DOHH2 (cell line): Measurements from ENCODE around the gene CBS.
"Not testable (repeated sequence)": the region's sequence is repeated elsewhere in the genome, so short reads cannot be mapped to it uniquely, and the experiment has no call there.

ENCODE experiments used
- H3F3A ChIP-seq: fragments of 200-600 bp; sonication (generic), shearing (Covaris generic); 2 replicates; pipeline ENCODE4 v1.6.0; 2016; ENCODE audit warnings: antibody characterized with exemption, mild to moderate bottlenecking; ENCODE audit not compliant: control insufficient read depth, insufficient read depth
- H3K27ac ChIP-seq: fragments of 200-600 bp; sonication (generic); 2 replicates; pipeline ENCODE4 v1.5.1; 2014; ENCODE audit warnings: low read depth, mild to moderate bottlenecking, low read length, moderate library complexity
- H3K27me3 ChIP-seq: fragments of 200-600 bp; sonication (generic); 2 replicates; pipeline ENCODE4 v1.6.1; 2014; ENCODE audit warnings: mild to moderate bottlenecking, low read length, mixed read lengths; ENCODE audit not compliant: control insufficient read depth
- H3K36me3 ChIP-seq: fragments of 200-600 bp; sonication (generic); 2 replicates; pipeline ENCODE4 v1.6.1; 2014; ENCODE audit warnings: mild to moderate bottlenecking, low read length, moderate library complexity, mixed read lengths; ENCODE audit not compliant: control insufficient read depth
- H3K4me1 ChIP-seq: fragments of 200-600 bp; sonication (generic); 2 replicates; pipeline ENCODE4 v1.6.1; 2014; ENCODE audit warnings: mild to moderate bottlenecking, low read length, mixed read lengths; ENCODE audit not compliant: control insufficient read depth
- H3K4me2 ChIP-seq: fragments of 200-600 bp; sonication (generic); 2 replicates; pipeline ENCODE4 v1.6.0; 2014; ENCODE audit warnings: mild to moderate bottlenecking, low read length, moderate library complexity
- H3K4me3 ChIP-seq: fragments of 200-600 bp; sonication (generic); 2 replicates; pipeline ENCODE4 v1.5.1; 2014; ENCODE audit warnings: mild to moderate bottlenecking, low read length, mixed read lengths
- H3K79me2 ChIP-seq: fragments of 200-600 bp; sonication (generic); 2 replicates; pipeline ENCODE4 v1.6.1; 2014; ENCODE audit warnings: mild to moderate bottlenecking, low read length, mixed read lengths; ENCODE audit not compliant: control insufficient read depth
- H3K9me2 ChIP-seq: fragments of 200-600 bp; sonication (generic); replicated peaks from 2 replicates; pipeline ENCODE4 v1.6.1; 2014; ENCODE audit warnings: mild to moderate bottlenecking, low read length, mixed read lengths; ENCODE audit not compliant: control insufficient read depth
- H3K9me3 ChIP-seq: fragments of 200-600 bp; sonication (generic); 2 replicates; pipeline ENCODE4 v1.6.1; 2014; ENCODE audit warnings: antibody characterized with exemption, low read length, mixed read lengths; ENCODE audit not compliant: control insufficient read depth, insufficient read depth
- H4K20me1 ChIP-seq: fragments of 200-600 bp; sonication (generic); 2 replicates; pipeline ENCODE4 v1.6.0; 2014; ENCODE audit warnings: low read depth, mild to moderate bottlenecking, antibody characterized with exemption, low read length, moderate library complexity; ENCODE audit not compliant: control insufficient read depth, insufficient read depth

Gene CBS

GRCh38 chr21:43062955-43063664, 12.5 kb downstream of the CBS start:
- not testable (repeated sequence) for H3K4me2 ChIP-seq, H4K20me1 ChIP-seq, H3K27ac ChIP-seq, H3K36me3 ChIP-seq, H3K4me3 ChIP-seq, H3K27me3 ChIP-seq, H3F3A ChIP-seq, H3K79me2 ChIP-seq, H3K9me2 ChIP-seq, H3K9me3 ChIP-seq, H3K4me1 ChIP-seq

DNA sequence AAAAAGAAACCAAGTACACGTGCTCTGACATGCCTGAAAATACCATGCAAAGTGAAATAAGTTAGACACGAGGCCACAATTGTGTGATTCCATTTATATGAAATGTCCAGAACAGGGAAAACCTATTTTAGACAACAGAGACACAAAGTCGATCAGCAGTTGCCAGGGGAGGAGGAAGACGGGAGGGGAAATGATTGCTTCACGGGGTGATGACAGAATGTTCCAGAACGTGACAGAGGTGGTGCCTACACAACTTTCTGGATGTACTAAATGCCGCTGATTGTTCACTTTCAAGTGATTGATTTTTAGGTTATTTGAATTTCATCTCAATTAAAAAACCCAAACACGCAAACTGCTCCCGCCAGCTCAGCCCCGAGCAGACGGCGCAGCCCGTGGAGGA, 22.5 kb downstream of the CBS start:
- not testable (repeated sequence) for H3K4me2 ChIP-seq, H3K79me2 ChIP-seq, H3K27ac ChIP-seq

DNA sequence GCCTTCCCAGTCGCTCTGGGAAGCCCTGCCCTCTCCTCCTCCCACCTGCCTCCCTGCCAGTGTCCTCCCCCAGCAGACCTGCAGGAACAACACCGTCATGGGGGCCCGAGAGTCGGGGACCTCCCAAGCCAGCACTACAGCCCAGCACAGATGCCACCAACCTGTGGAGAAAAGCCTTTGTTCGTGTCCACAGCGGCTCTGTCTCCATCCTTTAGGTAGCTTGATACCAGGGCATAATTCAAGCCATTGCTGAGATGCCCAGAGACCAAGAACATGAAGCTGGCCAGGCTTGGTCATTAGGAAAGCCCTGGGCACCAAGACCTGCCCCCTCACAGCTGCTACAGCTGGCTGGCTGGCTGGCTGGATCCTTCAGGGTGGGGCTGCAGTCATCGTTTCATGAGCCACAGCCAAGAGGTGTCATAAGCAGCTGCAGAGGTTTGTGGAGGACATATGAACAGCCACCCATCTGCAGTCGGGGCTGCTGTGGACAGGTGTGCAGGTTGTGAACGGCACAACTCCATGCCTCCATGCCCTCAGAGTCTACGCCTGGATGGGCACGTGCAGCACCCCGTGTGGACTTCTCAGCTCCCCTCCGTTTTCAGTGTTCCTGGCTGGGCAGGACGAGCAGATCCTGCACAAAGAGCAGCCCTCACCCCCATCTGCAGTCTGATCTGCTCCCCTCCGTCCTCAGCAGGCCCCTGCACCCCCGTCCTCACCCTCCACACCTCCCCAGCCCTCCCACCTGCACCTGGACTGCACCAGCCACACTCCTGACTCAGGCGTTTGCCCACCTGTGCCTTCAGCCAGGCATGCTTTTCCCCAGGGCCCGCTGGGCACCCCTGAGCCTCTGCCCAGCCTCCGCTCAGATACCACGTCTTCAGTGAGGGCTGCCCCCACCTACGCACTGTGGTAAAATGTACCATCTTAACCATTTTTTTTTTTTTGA, 29.5 kb downstream of the CBS start:
- H3K4me1 ChIP-seq, H3K27me3 ChIP-seq, H3K9me2 ChIP-seq, H3K36me3 ChIP-seq, H3K4me2 ChIP-seq, H3F3A ChIP-seq, H3K9me3 ChIP-seq, H4K20me1 ChIP-seq, H3K4me3 ChIP-seq, H3K79me2 ChIP-seq, H3K27ac ChIP-seq: not testable (repeated sequence)

More for the DNA sequence above, 22.5 kb downstream of the CBS start:
- not testable (repeated sequence) for H3K27me3 ChIP-seq, H4K20me1 ChIP-seq, H3K4me3 ChIP-seq, H3K36me3 ChIP-seq, H3K4me1 ChIP-seq, H3F3A ChIP-seq, H3K9me3 ChIP-seq, H3K9me2 ChIP-seq

DNA sequence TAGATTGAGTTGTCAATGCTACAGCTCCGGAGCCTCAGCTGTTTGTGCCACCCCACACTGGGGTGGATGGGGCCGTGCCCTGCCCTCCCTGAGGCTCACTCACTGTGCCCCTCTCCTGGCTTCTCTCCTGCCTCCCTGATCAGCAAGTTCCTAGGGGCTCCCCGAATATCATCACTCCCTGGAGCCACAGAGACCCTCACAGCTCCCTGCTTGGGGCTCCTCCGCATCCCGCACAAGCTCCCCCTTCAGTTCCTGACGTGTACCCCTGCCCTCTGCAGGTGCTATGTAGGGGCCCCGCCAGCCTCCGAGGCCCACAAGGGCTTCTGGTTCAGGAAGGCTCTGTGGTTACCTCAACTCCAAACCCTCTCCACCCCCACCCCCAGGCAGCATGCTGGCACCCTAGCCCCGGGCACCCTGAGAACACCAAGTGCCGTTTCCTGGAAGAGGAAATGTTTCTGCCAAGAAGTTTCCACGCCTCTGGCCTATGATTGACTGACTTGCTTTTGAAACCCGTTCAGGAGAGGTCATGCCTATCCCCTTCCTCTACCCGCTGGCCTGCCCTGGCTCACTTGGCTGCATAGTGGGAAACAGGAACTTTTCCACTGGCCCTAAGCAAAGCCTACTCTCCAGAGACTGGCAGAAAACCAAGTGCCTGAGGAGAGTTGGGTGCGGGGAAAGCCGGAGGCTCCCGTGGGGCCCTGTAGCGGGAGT, 30.3 kb downstream of the CBS start:
- not testable (repeated sequence) for H3K79me2 ChIP-seq, H3K4me1 ChIP-seq, H3K4me2 ChIP-seq, H3K9me3 ChIP-seq, H3K36me3 ChIP-seq, H4K20me1 ChIP-seq, H3F3A ChIP-seq, H3K27ac ChIP-seq, H3K27me3 ChIP-seq, H3K4me3 ChIP-seq, H3K9me2 ChIP-seq

DNA sequence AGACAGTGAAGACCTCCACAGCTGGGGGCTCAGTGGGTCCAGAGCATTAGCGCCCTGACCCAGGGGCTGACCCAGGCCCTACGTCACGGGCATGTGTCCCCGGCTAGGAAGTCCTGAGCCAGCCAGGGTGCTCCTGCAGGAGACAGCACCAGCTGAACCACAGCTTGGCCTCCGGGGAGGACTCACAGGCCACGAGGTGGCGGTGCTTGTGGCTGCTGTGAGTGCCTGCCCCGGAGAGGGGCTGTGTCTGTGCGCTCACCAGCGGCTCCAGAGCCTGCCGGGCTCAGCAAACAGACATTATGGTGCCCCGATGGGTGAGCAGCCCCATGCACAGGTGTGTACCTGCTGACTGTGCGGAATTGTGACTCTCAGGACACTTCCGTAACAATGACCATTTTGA, 31.1 kb downstream of the CBS start:
- H3K79me2 ChIP-seq, H3K36me3 ChIP-seq, H3K4me3 ChIP-seq, H3K4me2 ChIP-seq, H3K27me3 ChIP-seq, H3K9me3 ChIP-seq, H4K20me1 ChIP-seq, H3K4me1 ChIP-seq, H3F3A ChIP-seq, H3K9me2 ChIP-seq, H3K27ac ChIP-seq: not testable (repeated sequence)

GRCh38 chr21:43043291-43043690, 32.3 kb downstream of the CBS start:
- H3K79me2 ChIP-seq, H3K9me2 ChIP-seq, H4K20me1 ChIP-seq: not testable (repeated sequence)

DNA sequence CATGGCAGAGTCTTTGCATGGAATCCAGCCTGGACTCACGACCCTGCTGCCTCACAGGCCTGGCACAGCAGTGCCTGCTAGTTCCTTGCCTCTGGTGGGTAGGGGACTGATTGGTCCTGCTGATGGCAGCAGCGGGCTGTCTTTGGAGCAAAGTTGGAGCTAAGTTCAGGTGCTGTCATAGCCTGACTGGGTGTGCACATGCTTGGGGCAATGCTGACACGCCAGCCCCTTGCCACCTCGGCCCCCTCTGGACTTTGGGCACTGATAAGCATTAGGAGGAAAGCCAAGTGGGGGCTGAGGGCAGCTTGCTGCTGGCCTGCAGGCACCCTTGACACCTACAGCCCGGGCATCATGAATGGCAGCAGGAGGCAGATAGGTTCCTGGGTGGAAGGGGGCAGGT, 33.5 kb downstream of the CBS start:
- H3K27ac ChIP-seq, H3K4me2 ChIP-seq, H4K20me1 ChIP-seq, H3F3A ChIP-seq, H3K79me2 ChIP-seq, H3K27me3 ChIP-seq, H3K9me2 ChIP-seq, H3K4me1 ChIP-seq, H3K4me3 ChIP-seq, H3K36me3 ChIP-seq, H3K9me3 ChIP-seq: not testable (repeated sequence)

More at GRCh38 chr21:43043291-43043690, 32.3 kb downstream of the CBS start:
- not testable (repeated sequence) for H3K27me3 ChIP-seq, H3K4me2 ChIP-seq, H3K4me3 ChIP-seq, H3K9me3 ChIP-seq, H3K27ac ChIP-seq, H3F3A ChIP-seq, H3K36me3 ChIP-seq, H3K4me1 ChIP-seq

GRCh38 chr21:43038659-43039044, 37.0 kb downstream of the CBS start:
- H3K4me1 ChIP-seq, H3K4me2 ChIP-seq, H3K27me3 ChIP-seq, H3K9me3 ChIP-seq, H3K4me3 ChIP-seq, H3K27ac ChIP-seq, H3F3A ChIP-seq, H3K9me2 ChIP-seq, H4K20me1 ChIP-seq, H3K36me3 ChIP-seq, H3K79me2 ChIP-seq: not testable (repeated sequence)
